Osteoblast (primary cell): ENCODE results near the gene HRCT1. TPM values are rescaled to one million over a fixed set of nuclear protein-coding genes. Genes with fewer than 3 reads are reported as not detected.

Source experiments
- DNase-seq: peaks from one replicate; pipeline ENCODE4 v3.0.0; 2011; ENCODE audit warnings: low spot score, mixed read lengths; ENCODE audit not compliant: insufficient read length; ENCODE audit errors: missing footprints
- H2AFZ ChIP-seq: 2 replicates; pipeline ENCODE4 v1.6.0; 2011; ENCODE audit warnings: mild to moderate bottlenecking, low read length
- H3K27ac ChIP-seq: 2 replicates; pipeline ENCODE4 v1.5.1; 2011; ENCODE audit warnings: mild to moderate bottlenecking, low read depth, low read length, moderate library complexity
- H3K27me3 ChIP-seq: 2 replicates; pipeline ENCODE4 v1.6.0; 2012; ENCODE audit warnings: mild to moderate bottlenecking, control low read depth, inconsistent platforms, low read length, moderate library complexity; ENCODE audit not compliant: insufficient read depth
- H3K36me3 ChIP-seq: 2 replicates; pipeline ENCODE4 v1.5.1; 2011; ENCODE audit warnings: mild to moderate bottlenecking, low read length, control low read depth, moderate library complexity; ENCODE audit not compliant: insufficient read depth
- H3K4me1 ChIP-seq: 2 replicates; pipeline ENCODE4 v1.5.1; 2011; ENCODE audit warnings: mild to moderate bottlenecking, low read length, control low read depth, moderate library complexity; ENCODE audit not compliant: insufficient read depth
- H3K4me2 ChIP-seq: 2 replicates; pipeline ENCODE4 v1.6.0; 2011; ENCODE audit warnings: mild to moderate bottlenecking, low read length; ENCODE audit not compliant: insufficient read depth
- H3K4me3 ChIP-seq: fragments of 200-600 bp; sonication (generic); 3 replicates; pipeline ENCODE4 v1.5.1; 2012; ENCODE audit warnings: mild to moderate bottlenecking, low read length, inconsistent platforms; ENCODE audit not compliant: insufficient read depth
- H3K79me2 ChIP-seq: 2 replicates; pipeline ENCODE4 v1.6.0; 2012; ENCODE audit warnings: mild to moderate bottlenecking, low read length, control low read depth, inconsistent platforms; ENCODE audit not compliant: insufficient read depth
- H3K9me3 ChIP-seq: 2 replicates; pipeline ENCODE4 v1.5.1; 2011; ENCODE audit warnings: low read depth, low read length, control low read depth
- H4K20me1 ChIP-seq: 2 replicates; pipeline ENCODE4 v1.6.0; 2012; ENCODE audit warnings: mild to moderate bottlenecking, low read length, control low read depth; ENCODE audit not compliant: insufficient read depth
- CTCF ChIP-seq: IDR thresholded peaks from 2 replicates; pipeline ENCODE4 v1.5.1; 2011; ENCODE audit warnings: mild to moderate bottlenecking, low read depth, low read length, moderate library complexity; ENCODE audit errors: extremely low read depth
- total RNA-seq: library from RNA; depleted of rRNA; stranded (reverse); fragments of >200 nt; gene quantifications from 2 replicates; pipeline ENCODE4 v1.2.3, GENCODE V29; 2012

Gene HRCT1
- total RNA-seq, 1 donor, result 5.1 TPM

GRCh38 chr9:35869621-35870216 is 36.3 kb upstream of the HRCT1 start:
- H2AFZ ChIP-seq, result no peak overlapping the region
- no peak overlapping the region for H3K4me3 ChIP-seq
- H3K27me3 ChIP-seq, result peaks cover 2% of the 10 kb centered on the region
- no peaks in the 10 kb centered on the region for H4K20me1 ChIP-seq
- H3K79me2 ChIP-seq, result no peaks in the 10 kb centered on the region
- H3K4me2 ChIP-seq, result no peak overlapping the region
- TF ChIP-seq CTCF, result no peak
- no peak for DNase-seq
- H3K4me1 ChIP-seq, result no peaks in the 10 kb centered on the region
- no peaks in the 10 kb centered on the region for H3K9me3 ChIP-seq
- H3K36me3 ChIP-seq, result no peaks in the 10 kb centered on the region
- H3K27ac ChIP-seq, result no peak overlapping the region

- H2AFZ ChIP-seq, result no peak within 1 kb of the TSS
- H3K36me3 ChIP-seq, result no peaks in the 10 kb centered on the region
- H3K27ac ChIP-seq, result no peak within 1 kb of the TSS
- H3K27me3 ChIP-seq, result peaks cover 4% of the 10 kb centered on the region
- no peaks in the 10 kb centered on the region for H3K9me3 ChIP-seq
- TF ChIP-seq CTCF, result no peak
- no peak within 1 kb of the TSS for H3K4me2 ChIP-seq
- no peak for DNase-seq
- H4K20me1 ChIP-seq, result no peaks in the 10 kb centered on the region
- H3K79me2 ChIP-seq, result no peaks in the 10 kb centered on the region
- H3K4me3 ChIP-seq, result no peak within 1 kb of the TSS
- H3K4me1 ChIP-seq, result no peaks in the 10 kb centered on the region
These were observed 35.6 kb upstream of the HRCT1 start, which contains the start of gene OR13J1 for GRCh38 chr9:35870351-35870923. Gene OR13J1, minus strand, starts transcription at chr9:35870401. Its CDS starts 0 bp downstream, at chr9:35870401.

- H3K9me3 ChIP-seq, result no peaks in the 10 kb centered on the region
- TF ChIP-seq CTCF, result no peak
- H3K27me3 ChIP-seq, result peaks cover 8% of the 10 kb centered on the region
- H3K4me1 ChIP-seq, result no peaks in the 10 kb centered on the region
- H3K79me2 ChIP-seq, result no peaks in the 10 kb centered on the region
- H3K27ac ChIP-seq, result no peak overlapping the region
- no peak overlapping the region for H2AFZ ChIP-seq
- no peaks in the 10 kb centered on the region for H3K36me3 ChIP-seq
- no peaks in the 10 kb centered on the region for H4K20me1 ChIP-seq
- H3K4me3 ChIP-seq, result no peak overlapping the region
- DNase-seq, result no peak
- no peak overlapping the region for H3K4me2 ChIP-seq
These were observed 34.5 kb upstream of the HRCT1 start for GRCh38 chr9:35871545-35871944.

- Histone ChIP-seq H2AFZ (no peak overlapping the region), H3K4me1 (no peaks in the 10 kb centered on the region), H3K27ac (no peak overlapping the region), H3K4me3 (no peak overlapping the region), H3K36me3 (no peaks in the 10 kb centered on the region), H3K27me3 (peaks cover 9% of the 10 kb centered on the region), H4K20me1 (no peaks in the 10 kb centered on the region), H3K9me3 (no peaks in the 10 kb centered on the region), H3K79me2 (no peaks in the 10 kb centered on the region), H3K4me2 (no peak overlapping the region)
- no peak for DNase-seq
- TF ChIP-seq CTCF, result no peak
These were observed 33.5 kb upstream of the HRCT1 start for GRCh38 chr9:35872505-35872904.
